GM23338 (cell line): ENCODE measurements around the gene HMOX1. TPM values are rescaled to one million over a fixed set of nuclear protein-coding genes. Genes with fewer than 3 reads are reported as not detected.

Experiments
- ATAC-seq: fragments of 200-7000 bp; cut with Tn5 transposase; 3 replicates; pipeline ENCODE4 v1.9.1; 2020
- DNase-seq: peaks from one replicate; pipeline ENCODE4 v3.0.0-alpha.2; 2015; ENCODE audit warnings: low spot score
- H2AFZ ChIP-seq: fragments of 200-600 bp; sonication (generic); 2 replicates; pipeline ENCODE4 v1.8.0; 2016; ENCODE audit warnings: antibody characterized with exemption, mild to moderate bottlenecking, moderate library complexity
- H3F3A ChIP-seq: fragments of 200-600 bp; sonication (generic); replicated peaks from 2 replicates; pipeline ENCODE4 v1.8.0; 2017; ENCODE audit warnings: antibody characterized with exemption, mixed run types, low read depth
- H3K27ac ChIP-seq: fragments of 200-600 bp; sonication (generic); 2 replicates; pipeline ENCODE4 v1.6.1; 2016; ENCODE audit warnings: low read depth
- H3K27me3 ChIP-seq: fragments of 200-600 bp; sonication (generic); 2 replicates; pipeline ENCODE4 v1.8.0; 2016; ENCODE audit warnings: mild to moderate bottlenecking, mixed run types, moderate library complexity; ENCODE audit not compliant: insufficient read depth
- H3K36me3 ChIP-seq: fragments of 200-600 bp; sonication (generic); 2 replicates; pipeline ENCODE4 v1.8.0; 2016; ENCODE audit warnings: mild to moderate bottlenecking; ENCODE audit not compliant: insufficient read depth
- H3K4me1 ChIP-seq: fragments of 200-600 bp; sonication (generic); 2 replicates; pipeline ENCODE4 v1.8.0; 2016; ENCODE audit warnings: mild to moderate bottlenecking, moderate library complexity; ENCODE audit not compliant: insufficient read depth
- H3K4me2 ChIP-seq: fragments of 200-600 bp; sonication (generic); 2 replicates; pipeline ENCODE4 v1.7.1; 2017; ENCODE audit warnings: mixed run types
- H3K4me3 ChIP-seq: fragments of 200-600 bp; sonication (generic); 2 replicates; pipeline ENCODE4 v1.6.1; 2016; ENCODE audit warnings: mixed run types
- H3K79me2 ChIP-seq: fragments of 200-600 bp; sonication (generic); replicated peaks from 2 replicates; pipeline ENCODE4 v1.8.0; 2017; ENCODE audit warnings: mild to moderate bottlenecking; ENCODE audit not compliant: insufficient read depth
- H3K9me2 ChIP-seq: fragments of 200-600 bp; sonication (generic); 2 replicates; pipeline ENCODE4 v1.8.0; 2017; ENCODE audit not compliant: insufficient read depth
- H4K20me1 ChIP-seq: fragments of 200-600 bp; sonication (generic); replicated peaks from 2 replicates; pipeline ENCODE4 v1.8.0; 2017; ENCODE audit warnings: mild to moderate bottlenecking; ENCODE audit not compliant: insufficient read depth
- H3K27ac Mint-ChIP-seq: 2 replicates; pipeline ENCODE4 v1.8.0; 2020; ENCODE audit warnings: inconsistent platforms, mild to moderate bottlenecking, moderate library complexity, mixed read lengths
- H3K27me3 Mint-ChIP-seq: 3 replicates; pipeline ENCODE4 v1.8.0; 2022; ENCODE audit warnings: low read depth, mild to moderate bottlenecking, moderate library complexity, mixed read lengths, inconsistent platforms; ENCODE audit not compliant: insufficient read depth, poor library complexity
- H3K36me3 Mint-ChIP-seq: 3 replicates; pipeline ENCODE4 v1.8.0; 2021; ENCODE audit warnings: low read depth, mild to moderate bottlenecking, inconsistent platforms, moderate library complexity, mixed read lengths
- H3K4me1 Mint-ChIP-seq: 3 replicates; pipeline ENCODE4 v1.8.0; 2020; ENCODE audit warnings: mild to moderate bottlenecking, inconsistent platforms, mixed read lengths
- H3K4me3 Mint-ChIP-seq: 3 replicates; pipeline ENCODE4 v1.8.0; 2021; ENCODE audit warnings: moderate library complexity, mild to moderate bottlenecking, inconsistent platforms, mixed read lengths
- H3K9me3 Mint-ChIP-seq: 3 replicates; pipeline ENCODE4 v1.8.0; 2020; ENCODE audit warnings: moderate library complexity, mild to moderate bottlenecking, inconsistent platforms, mixed read lengths
- CREB1 ChIP-seq: fragments of 250-450 bp; sonication (Bioruptor Pico); IDR thresholded peaks from 2 replicates; pipeline ENCODE4 v1.5.0; 2020; ENCODE audit warnings: low read depth, mild to moderate bottlenecking, moderate library complexity
- EZH2 ChIP-seq: fragments of 200-600 bp; sonication (generic); IDR thresholded peaks from one replicate; pipeline ENCODE4 v1.8.0; 2017; ENCODE audit warnings: antibody characterized with exemption, mild to moderate bottlenecking, low read depth; ENCODE audit not compliant: unreplicated experiment
- EZH2phosphoT487 ChIP-seq: fragments of 200-600 bp; sonication (generic); IDR thresholded peaks from one replicate; pipeline ENCODE4 v1.8.1; 2018; ENCODE audit warnings: antibody characterized with exemption; ENCODE audit not compliant: unreplicated experiment
- JUNB ChIP-seq: IDR thresholded peaks from one replicate; pipeline ENCODE4 v1.6.1; 2016; ENCODE audit warnings: antibody characterized with exemption; ENCODE audit not compliant: unreplicated experiment
- NANOG ChIP-seq: IDR thresholded peaks from 2 replicates; pipeline ENCODE4 v1.6.1; 2016; ENCODE audit warnings: antibody characterized with exemption, borderline replicate concordance
- POLR2AphosphoS5 ChIP-seq: IDR thresholded peaks from 2 replicates; pipeline ENCODE4 v1.6.1; 2016; ENCODE audit warnings: antibody characterized with exemption, low read depth
- STAT1 ChIP-seq: IDR thresholded peaks from one replicate; pipeline ENCODE4 v1.6.1; 2016; ENCODE audit warnings: antibody characterized with exemption; ENCODE audit not compliant: unreplicated experiment
- ZNF114 ChIP-seq: fragments of 250-450 bp; sonication (Bioruptor Pico); IDR thresholded peaks from 2 replicates; pipeline ENCODE4 v1.5.0; 2020; ENCODE audit warnings: mild to moderate bottlenecking, moderate library complexity
- ZNF331 ChIP-seq: fragments of 250-450 bp; sonication (Bioruptor Pico); IDR thresholded peaks from 2 replicates; pipeline ENCODE4 v1.5.0; 2020; ENCODE audit warnings: low read depth, mild to moderate bottlenecking, moderate library complexity
- polyA plus RNA-seq: library from polyadenylated mRNA; unstranded; fragments of >200 nt; fragmentation: Nextera tagmentation; extraction: Ambion mirVana; gene quantifications from 2 replicates; pipeline ENCODE4 v1.2.1, GENCODE V29; 2016
- total RNA-seq: library from RNA; depleted of rRNA; stranded (reverse); fragments of >200 nt; shearing (Covaris generic); gene quantifications from 2 replicates; pipeline ENCODE4 v1.2.3, GENCODE V29; 2014
- TF ChIP-seq, protein P1 (sequence below): IDR thresholded peaks from one replicate; pipeline ENCODE4 v1.6.1; 2018; ENCODE audit warnings: antibody characterized with exemption; ENCODE audit not compliant: unreplicated experiment
- TF ChIP-seq, protein P2 (sequence below): fragments of 250-450 bp; sonication (Bioruptor Pico); IDR thresholded peaks from 2 replicates; pipeline ENCODE4 v1.5.0; 2020; ENCODE audit warnings: mild to moderate bottlenecking, moderate library complexity
- TF ChIP-seq, protein P3 (sequence below), 2 experiments: fragments of 200-600 bp in 1 of 2; sonication (generic) in 1 of 2; conservative IDR thresholded peaks; 2 replicates each; pipeline versions ENCODE4 v1.5.1 to v1.6.1; 2016 to 2017; ENCODE audit warnings: antibody characterized with exemption in 2 of 2, low read depth in 2 of 2, mild to moderate bottlenecking in 2 of 2, moderate library complexity in 1 of 2
- TF ChIP-seq, protein P4 (sequence below): IDR thresholded peaks from 2 replicates; pipeline ENCODE4 v1.6.1; 2016; ENCODE audit warnings: antibody characterized with exemption

Gene HMOX1
- total and polyA plus RNA-seq, 2 experiments from 2014 or later: 10.9 to 22.6 TPM

DNA sequence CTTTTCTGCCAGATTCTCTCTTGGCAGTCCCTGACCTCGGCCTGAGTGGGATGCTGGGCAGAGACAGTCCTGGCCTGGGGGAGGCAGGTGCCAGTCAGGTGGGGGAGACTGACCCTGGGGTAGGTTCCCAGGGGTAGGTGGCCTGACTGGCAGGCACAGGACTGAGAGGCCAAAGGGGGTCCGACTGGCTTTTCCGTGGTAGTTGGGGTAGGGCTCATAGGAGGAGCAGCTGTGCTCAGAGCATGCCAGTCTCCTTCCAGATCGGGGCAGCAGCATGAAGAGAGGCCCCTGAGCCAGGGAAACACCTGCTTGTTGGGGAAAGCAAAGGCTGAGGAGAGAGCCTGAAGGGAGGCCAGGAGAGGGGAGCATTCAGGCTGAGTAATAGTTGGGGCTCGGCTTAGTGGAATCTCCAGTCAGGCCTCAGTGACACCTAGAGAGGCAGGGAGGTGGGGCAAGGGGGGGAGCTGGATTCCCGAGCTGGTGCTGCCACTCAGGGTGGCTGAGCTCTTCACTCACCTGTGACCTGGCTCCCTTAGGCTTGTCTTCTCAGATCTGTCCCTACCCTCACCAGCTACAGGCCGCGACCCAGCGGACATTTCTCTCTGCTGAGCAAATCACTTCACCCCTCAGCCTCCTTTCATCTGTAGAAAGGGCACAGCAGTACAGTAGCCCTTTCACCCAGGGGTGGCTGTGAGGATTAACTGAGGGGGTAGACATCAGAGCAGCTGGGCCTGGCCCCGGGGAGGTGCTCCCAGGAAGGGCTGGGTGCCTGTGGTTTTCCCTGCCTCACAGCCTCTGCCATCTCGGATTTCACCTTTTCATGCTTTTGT is 45.3 kb downstream of the HMOX1 start:
- peak; percentile 70 for DNase-seq
- TF ChIP-seq EZH2: no peak
- TF ChIP-seq, protein P1, sequence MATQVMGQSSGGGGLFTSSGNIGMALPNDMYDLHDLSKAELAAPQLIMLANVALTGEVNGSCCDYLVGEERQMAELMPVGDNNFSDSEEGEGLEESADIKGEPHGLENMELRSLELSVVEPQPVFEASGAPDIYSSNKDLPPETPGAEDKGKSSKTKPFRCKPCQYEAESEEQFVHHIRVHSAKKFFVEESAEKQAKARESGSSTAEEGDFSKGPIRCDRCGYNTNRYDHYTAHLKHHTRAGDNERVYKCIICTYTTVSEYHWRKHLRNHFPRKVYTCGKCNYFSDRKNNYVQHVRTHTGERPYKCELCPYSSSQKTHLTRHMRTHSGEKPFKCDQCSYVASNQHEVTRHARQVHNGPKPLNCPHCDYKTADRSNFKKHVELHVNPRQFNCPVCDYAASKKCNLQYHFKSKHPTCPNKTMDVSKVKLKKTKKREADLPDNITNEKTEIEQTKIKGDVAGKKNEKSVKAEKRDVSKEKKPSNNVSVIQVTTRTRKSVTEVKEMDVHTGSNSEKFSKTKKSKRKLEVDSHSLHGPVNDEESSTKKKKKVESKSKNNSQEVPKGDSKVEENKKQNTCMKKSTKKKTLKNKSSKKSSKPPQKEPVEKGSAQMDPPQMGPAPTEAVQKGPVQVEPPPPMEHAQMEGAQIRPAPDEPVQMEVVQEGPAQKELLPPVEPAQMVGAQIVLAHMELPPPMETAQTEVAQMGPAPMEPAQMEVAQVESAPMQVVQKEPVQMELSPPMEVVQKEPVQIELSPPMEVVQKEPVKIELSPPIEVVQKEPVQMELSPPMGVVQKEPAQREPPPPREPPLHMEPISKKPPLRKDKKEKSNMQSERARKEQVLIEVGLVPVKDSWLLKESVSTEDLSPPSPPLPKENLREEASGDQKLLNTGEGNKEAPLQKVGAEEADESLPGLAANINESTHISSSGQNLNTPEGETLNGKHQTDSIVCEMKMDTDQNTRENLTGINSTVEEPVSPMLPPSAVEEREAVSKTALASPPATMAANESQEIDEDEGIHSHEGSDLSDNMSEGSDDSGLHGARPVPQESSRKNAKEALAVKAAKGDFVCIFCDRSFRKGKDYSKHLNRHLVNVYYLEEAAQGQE: no peak
- TF ChIP-seq, protein P2, sequence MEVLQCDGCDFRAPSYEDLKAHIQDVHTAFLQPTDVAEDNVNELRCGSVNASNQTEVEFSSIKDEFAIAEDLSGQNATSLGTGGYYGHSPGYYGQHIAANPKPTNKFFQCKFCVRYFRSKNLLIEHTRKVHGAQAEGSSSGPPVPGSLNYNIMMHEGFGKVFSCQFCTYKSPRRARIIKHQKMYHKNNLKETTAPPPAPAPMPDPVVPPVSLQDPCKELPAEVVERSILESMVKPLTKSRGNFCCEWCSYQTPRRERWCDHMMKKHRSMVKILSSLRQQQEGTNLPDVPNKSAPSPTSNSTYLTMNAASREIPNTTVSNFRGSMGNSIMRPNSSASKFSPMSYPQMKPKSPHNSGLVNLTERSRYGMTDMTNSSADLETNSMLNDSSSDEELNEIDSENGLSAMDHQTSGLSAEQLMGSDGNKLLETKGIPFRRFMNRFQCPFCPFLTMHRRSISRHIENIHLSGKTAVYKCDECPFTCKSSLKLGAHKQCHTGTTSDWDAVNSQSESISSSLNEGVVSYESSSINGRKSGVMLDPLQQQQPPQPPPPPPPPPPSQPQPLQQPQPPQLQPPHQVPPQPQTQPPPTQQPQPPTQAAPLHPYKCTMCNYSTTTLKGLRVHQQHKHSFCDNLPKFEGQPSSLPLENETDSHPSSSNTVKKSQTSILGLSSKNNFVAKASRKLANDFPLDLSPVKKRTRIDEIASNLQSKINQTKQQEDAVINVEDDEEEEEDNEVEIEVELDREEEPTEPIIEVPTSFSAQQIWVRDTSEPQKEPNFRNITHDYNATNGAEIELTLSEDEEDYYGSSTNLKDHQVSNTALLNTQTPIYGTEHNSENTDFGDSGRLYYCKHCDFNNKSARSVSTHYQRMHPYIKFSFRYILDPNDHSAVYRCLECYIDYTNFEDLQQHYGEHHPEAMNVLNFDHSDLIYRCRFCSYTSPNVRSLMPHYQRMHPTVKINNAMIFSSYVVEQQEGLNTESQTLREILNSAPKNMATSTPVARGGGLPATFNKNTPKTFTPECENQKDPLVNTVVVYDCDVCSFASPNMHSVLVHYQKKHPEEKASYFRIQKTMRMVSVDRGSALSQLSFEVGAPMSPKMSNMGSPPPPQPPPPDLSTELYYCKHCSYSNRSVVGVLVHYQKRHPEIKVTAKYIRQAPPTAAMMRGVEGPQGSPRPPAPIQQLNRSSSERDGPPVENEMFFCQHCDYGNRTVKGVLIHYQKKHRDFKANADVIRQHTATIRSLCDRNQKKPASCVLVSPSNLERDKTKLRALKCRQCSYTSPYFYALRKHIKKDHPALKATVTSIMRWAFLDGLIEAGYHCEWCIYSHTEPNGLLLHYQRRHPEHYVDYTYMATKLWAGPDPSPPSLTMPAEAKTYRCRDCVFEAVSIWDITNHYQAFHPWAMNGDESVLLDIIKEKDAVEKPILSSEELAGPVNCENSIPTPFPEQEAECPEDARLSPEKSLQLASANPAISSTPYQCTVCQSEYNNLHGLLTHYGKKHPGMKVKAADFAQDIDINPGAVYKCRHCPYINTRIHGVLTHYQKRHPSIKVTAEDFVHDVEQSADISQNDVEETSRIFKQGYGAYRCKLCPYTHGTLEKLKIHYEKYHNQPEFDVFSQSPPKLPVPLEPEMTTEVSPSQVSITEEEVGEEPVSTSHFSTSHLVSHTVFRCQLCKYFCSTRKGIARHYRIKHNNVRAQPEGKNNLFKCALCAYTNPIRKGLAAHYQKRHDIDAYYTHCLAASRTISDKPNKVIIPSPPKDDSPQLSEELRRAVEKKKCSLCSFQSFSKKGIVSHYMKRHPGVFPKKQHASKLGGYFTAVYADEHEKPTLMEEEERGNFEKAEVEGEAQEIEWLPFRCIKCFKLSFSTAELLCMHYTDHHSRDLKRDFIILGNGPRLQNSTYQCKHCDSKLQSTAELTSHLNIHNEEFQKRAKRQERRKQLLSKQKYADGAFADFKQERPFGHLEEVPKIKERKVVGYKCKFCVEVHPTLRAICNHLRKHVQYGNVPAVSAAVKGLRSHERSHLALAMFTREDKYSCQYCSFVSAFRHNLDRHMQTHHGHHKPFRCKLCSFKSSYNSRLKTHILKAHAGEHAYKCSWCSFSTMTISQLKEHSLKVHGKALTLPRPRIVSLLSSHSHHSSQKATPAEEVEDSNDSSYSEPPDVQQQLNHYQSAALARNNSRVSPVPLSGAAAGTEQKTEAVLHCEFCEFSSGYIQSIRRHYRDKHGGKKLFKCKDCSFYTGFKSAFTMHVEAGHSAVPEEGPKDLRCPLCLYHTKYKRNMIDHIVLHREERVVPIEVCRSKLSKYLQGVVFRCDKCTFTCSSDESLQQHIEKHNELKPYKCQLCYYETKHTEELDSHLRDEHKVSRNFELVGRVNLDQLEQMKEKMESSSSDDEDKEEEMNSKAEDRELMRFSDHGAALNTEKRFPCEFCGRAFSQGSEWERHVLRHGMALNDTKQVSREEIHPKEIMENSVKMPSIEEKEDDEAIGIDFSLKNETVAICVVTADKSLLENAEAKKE (CRISPR knock-in tag): no peak
- no peak for TF ChIP-seq ZNF114 (CRISPR knock-in tag)
- TF ChIP-seq EZH2phosphoT487: no peak
- TF ChIP-seq CREB1 (CRISPR knock-in tag): no peak
- no peak for TF ChIP-seq STAT1
- no peak for TF ChIP-seq POLR2AphosphoS5
- TF ChIP-seq, protein P3, sequence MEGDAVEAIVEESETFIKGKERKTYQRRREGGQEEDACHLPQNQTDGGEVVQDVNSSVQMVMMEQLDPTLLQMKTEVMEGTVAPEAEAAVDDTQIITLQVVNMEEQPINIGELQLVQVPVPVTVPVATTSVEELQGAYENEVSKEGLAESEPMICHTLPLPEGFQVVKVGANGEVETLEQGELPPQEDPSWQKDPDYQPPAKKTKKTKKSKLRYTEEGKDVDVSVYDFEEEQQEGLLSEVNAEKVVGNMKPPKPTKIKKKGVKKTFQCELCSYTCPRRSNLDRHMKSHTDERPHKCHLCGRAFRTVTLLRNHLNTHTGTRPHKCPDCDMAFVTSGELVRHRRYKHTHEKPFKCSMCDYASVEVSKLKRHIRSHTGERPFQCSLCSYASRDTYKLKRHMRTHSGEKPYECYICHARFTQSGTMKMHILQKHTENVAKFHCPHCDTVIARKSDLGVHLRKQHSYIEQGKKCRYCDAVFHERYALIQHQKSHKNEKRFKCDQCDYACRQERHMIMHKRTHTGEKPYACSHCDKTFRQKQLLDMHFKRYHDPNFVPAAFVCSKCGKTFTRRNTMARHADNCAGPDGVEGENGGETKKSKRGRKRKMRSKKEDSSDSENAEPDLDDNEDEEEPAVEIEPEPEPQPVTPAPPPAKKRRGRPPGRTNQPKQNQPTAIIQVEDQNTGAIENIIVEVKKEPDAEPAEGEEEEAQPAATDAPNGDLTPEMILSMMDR (conservative IDR thresholded peaks at IDR 0.05; ENCODE audit: low read depth in 2 of 2): no peak
- no peak for TF ChIP-seq JUNB
- TF ChIP-seq NANOG: no peak
- no peak for TF ChIP-seq ZNF331 (CRISPR knock-in tag)
- TF ChIP-seq, protein P4, sequence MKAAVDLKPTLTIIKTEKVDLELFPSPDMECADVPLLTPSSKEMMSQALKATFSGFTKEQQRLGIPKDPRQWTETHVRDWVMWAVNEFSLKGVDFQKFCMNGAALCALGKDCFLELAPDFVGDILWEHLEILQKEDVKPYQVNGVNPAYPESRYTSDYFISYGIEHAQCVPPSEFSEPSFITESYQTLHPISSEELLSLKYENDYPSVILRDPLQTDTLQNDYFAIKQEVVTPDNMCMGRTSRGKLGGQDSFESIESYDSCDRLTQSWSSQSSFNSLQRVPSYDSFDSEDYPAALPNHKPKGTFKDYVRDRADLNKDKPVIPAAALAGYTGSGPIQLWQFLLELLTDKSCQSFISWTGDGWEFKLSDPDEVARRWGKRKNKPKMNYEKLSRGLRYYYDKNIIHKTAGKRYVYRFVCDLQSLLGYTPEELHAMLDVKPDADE: no peak
- peak overlapping the region; percentile 65 for H3K4me2 ChIP-seq
- Mint-ChIP-seq H3K27me3 (peaks cover 11% of the 10 kb centered on the region), H3K4me3 (peak overlapping the region; percentile 18; the same call in 1 of the 3 replicates), H3K27ac (peak overlapping the region; percentile 90), H3K4me1 (peaks cover 42% of the 10 kb centered on the region), H3K9me3 (no peaks in the 10 kb centered on the region), H3K36me3 (peaks cover 80% of the 10 kb centered on the region)
- ATAC-seq: peak; percentile 72
- H3K36me3 ChIP-seq: peaks cover 48% of the 10 kb centered on the region
- H3K9me2 ChIP-seq: no peaks in the 10 kb centered on the region
- H3F3A ChIP-seq: peaks cover 57% of the 10 kb centered on the region; the same call in 1 of the 2 replicates
- H3K27ac ChIP-seq: peak overlapping the region; percentile 89
- H3K27me3 ChIP-seq: no peaks in the 10 kb centered on the region
- no peak overlapping the region for H3K4me3 ChIP-seq
- peaks cover 23% of the 10 kb centered on the region; the same call in 1 of the 2 replicates for H3K79me2 ChIP-seq
- H4K20me1 ChIP-seq: peaks cover 39% of the 10 kb centered on the region
- peaks cover 21% of the 10 kb centered on the region for H3K4me1 ChIP-seq
- H2AFZ ChIP-seq: no peak overlapping the region
